Loucy (cell line): ENCODE data around the gene PCAT7.

Source experiments
- H2AFZ ChIP-seq: fragments of 200-600 bp; sonication (generic); 2 replicates; pipeline ENCODE4 v1.6.0; 2016; ENCODE audit warnings: antibody characterized with exemption, mild to moderate bottlenecking, low read length, moderate library complexity
- H3F3A ChIP-seq: fragments of 200-600 bp; 2 replicates; pipeline ENCODE4 v1.6.0; 2016; ENCODE audit warnings: antibody characterized with exemption, low read depth, mild to moderate bottlenecking
- H3K27me3 ChIP-seq: fragments of 200-600 bp; sonication (generic); 2 replicates; pipeline ENCODE4 v1.6.1; 2014; ENCODE audit warnings: low read length, mild to moderate bottlenecking; ENCODE audit not compliant: insufficient read depth, poor library complexity, severe bottlenecking
- H3K36me3 ChIP-seq: fragments of 200-600 bp; sonication (generic); 2 replicates; pipeline ENCODE4 v1.6.1; 2016; ENCODE audit warnings: low read length; ENCODE audit not compliant: insufficient read depth
- H3K4me1 ChIP-seq: fragments of 200-600 bp; sonication (generic); 2 replicates; pipeline ENCODE4 v1.5.1; 2014; ENCODE audit warnings: low read length, mild to moderate bottlenecking; ENCODE audit not compliant: insufficient read depth, poor library complexity, severe bottlenecking
- H3K4me2 ChIP-seq: fragments of 200-600 bp; sonication (generic); 2 replicates; pipeline ENCODE4 v1.6.0; 2014; ENCODE audit warnings: antibody characterized with exemption, low read length, low read depth, mild to moderate bottlenecking; ENCODE audit not compliant: poor library complexity, severe bottlenecking
- H3K4me3 ChIP-seq: fragments of 200-600 bp; sonication (generic); 2 replicates; pipeline ENCODE4 v1.5.1; 2014; ENCODE audit warnings: low read length, mild to moderate bottlenecking, mixed read lengths; ENCODE audit not compliant: poor library complexity, severe bottlenecking
- H3K79me2 ChIP-seq: fragments of 200-600 bp; sonication (generic); 2 replicates; pipeline ENCODE4 v1.6.1; 2014; ENCODE audit warnings: low read length; ENCODE audit not compliant: insufficient read depth
- H3K9ac ChIP-seq: fragments of 200-600 bp; sonication (generic); 2 replicates; pipeline ENCODE4 v1.6.0; 2014; ENCODE audit warnings: mild to moderate bottlenecking, low read depth, low read length, moderate library complexity; ENCODE audit not compliant: poor library complexity, severe bottlenecking
- H3K9me2 ChIP-seq: fragments of 200-600 bp; sonication (generic); replicated peaks from 2 replicates; pipeline ENCODE4 v1.6.1; 2016; ENCODE audit warnings: low read depth, low read length, mixed read lengths
- H3K9me3 ChIP-seq: fragments of 200-600 bp; sonication (generic); 2 replicates; pipeline ENCODE4 v1.6.1; 2014; ENCODE audit warnings: mild to moderate bottlenecking, antibody characterized with exemption, low read length, low read depth; ENCODE audit not compliant: insufficient read depth
- H4K20me1 ChIP-seq: fragments of 200-600 bp; sonication (generic); 2 replicates; pipeline ENCODE4 v1.6.0; 2014; ENCODE audit warnings: antibody characterized with exemption, low read length, mild to moderate bottlenecking; ENCODE audit not compliant: insufficient read depth, poor library complexity, severe bottlenecking
- CTCF ChIP-seq: fragments of 200-600 bp; sonication (generic); conservative IDR thresholded peaks from 2 replicates; pipeline ENCODE4 v1.5.1; 2014; ENCODE audit warnings: mild to moderate bottlenecking, antibody characterized with exemption, low read length
- EZH2phosphoT487 ChIP-seq: fragments of 200-600 bp; IDR thresholded peaks from 2 replicates; pipeline ENCODE4 v1.6.1; 2018; ENCODE audit warnings: antibody characterized with exemption, mild to moderate bottlenecking, moderate library complexity, borderline replicate concordance

Gene PCAT7

GRCh38 chr9:94568972-94569712, 14.3 kb downstream of the PCAT7 start:
- Histone ChIP-seq H3K4me2 (no peak overlapping the region), H3K4me3 (no peak overlapping the region), H4K20me1 (no peaks in the 10 kb centered on the region), H3F3A (no peaks in the 10 kb centered on the region), H3K9ac (no peak overlapping the region), H2AFZ (no peak overlapping the region), H3K27me3 (no peaks in the 10 kb centered on the region), H3K9me2 (no peaks in the 10 kb centered on the region), H3K9me3 (no peaks in the 10 kb centered on the region), H3K4me1 (no peaks in the 10 kb centered on the region), H3K79me2 (no peaks in the 10 kb centered on the region), H3K36me3 (no peaks in the 10 kb centered on the region)
- TF ChIP-seq EZH2phosphoT487 (no peak), CTCF (no peak)

- H3K36me3 ChIP-seq = no peaks in the 10 kb centered on the region
- no peaks in the 10 kb centered on the region for H3K79me2 ChIP-seq
- H3K4me1 ChIP-seq = peaks cover 7% of the 10 kb centered on the region
- H4K20me1 ChIP-seq = no peaks in the 10 kb centered on the region
- no peak overlapping the region for H3K4me2 ChIP-seq
- no peak overlapping the region for H3K4me3 ChIP-seq
- H3K9ac ChIP-seq = no peak overlapping the region
- H3F3A ChIP-seq = 0 out of 2 replicates have a peak, but pooled peaks cover 3% of the 10 kb centered on the region
- TF ChIP-seq EZH2phosphoT487 (no peak), CTCF (no peak)
- no peaks in the 10 kb centered on the region for H3K9me2 ChIP-seq
- H3K9me3 ChIP-seq = no peaks in the 10 kb centered on the region
- no peaks in the 10 kb centered on the region for H3K27me3 ChIP-seq
- H2AFZ ChIP-seq = 0 out of 2 replicates have a peak overlapping the region, but pooled peaks have one; percentile 77
These were observed 21.2 kb downstream of the PCAT7 start for GRCh38 chr9:94576131-94576530.

GRCh38 chr9:94577036-94577435, 22.2 kb downstream of the PCAT7 start:
- Histone ChIP-seq H3K27me3 (no peaks in the 10 kb centered on the region), H3K9me3 (no peaks in the 10 kb centered on the region), H3K36me3 (no peaks in the 10 kb centered on the region), H3K4me1 (peaks cover 7% of the 10 kb centered on the region), H3F3A (0 out of 2 replicates have a peak, but pooled peaks cover 3% of the 10 kb centered on the region), H2AFZ (peak overlapping the region; percentile 77), H4K20me1 (no peaks in the 10 kb centered on the region), H3K9ac (no peak overlapping the region), H3K4me3 (no peak overlapping the region), H3K79me2 (no peaks in the 10 kb centered on the region), H3K4me2 (no peak overlapping the region), H3K9me2 (no peaks in the 10 kb centered on the region)
- no peak for TF ChIP-seq EZH2phosphoT487
- no peak for TF ChIP-seq CTCF
